ENCODE data around the gene JDP2. TPM values are rescaled to one million over a fixed set of nuclear protein-coding genes. Genes with fewer than 3 reads are reported as not detected.
A peak's percentile ranks its signal among the peaks of the same experiment; 100 is the strongest.

Gene JDP2
- total RNA-seq, 1 experiment from 2014 or later, result 22.8 TPM

GRCh38 chr14:75489480-75489837 lies 61.6 kb downstream of the JDP2 start:
- no peak overlapping the region for H4K91ac ChIP-seq (ENCODE audit: insufficient read length, low read depth, low read length)
- H2BK20ac ChIP-seq (ENCODE audit: low read depth, low read length, poor library complexity, severe bottlenecking), result no peak overlapping the region
- Mint-ChIP-seq H3K9me3 (no peaks in the 10 kb centered on the region), H3K27me3 (ENCODE audit: low read depth) (no peaks in the 10 kb centered on the region; the same call in none of the 2 replicates), H3K4me3 (peak overlapping the region in 1 of 2 experiments; percentile 32; a peak in 1 of 5 replicates), H3K4me1 (peaks cover 2 to 3% of the 10 kb centered on the region in 2 experiments; a peak in 2 of 4 replicates), H3K27ac (no peak overlapping the region), H3K36me3 (ENCODE audit: insufficient read depth in 1 of 3, low read depth in 3 of 3) (no peaks in the 10 kb centered on the region)
- H3K56ac ChIP-seq (ENCODE audit: insufficient read length, low read depth, low read length), result no peak overlapping the region
- no peak overlapping the region for H3K4me2 ChIP-seq (ENCODE audit: insufficient read depth, insufficient read length, low read length)
- H3K18ac ChIP-seq (ENCODE audit: insufficient read length, low read depth, low read length), result no peak overlapping the region
- DNase-seq, result no peak
- no peak overlapping the region for H2BK120ac ChIP-seq (ENCODE audit: low read depth, low read length, poor library complexity, severe bottlenecking)
- no peaks in the 10 kb centered on the region for H3K23me2 ChIP-seq (ENCODE audit: insufficient read length, low read depth, low read length, poor library complexity, severe bottlenecking)
- no CpG with 5 or more reads among the region's 6 CpGs for WGBS (ENCODE audit: extremely low coverage, insufficient read length, low lambda C conversion rate)
- H3K79me2 ChIP-seq (ENCODE audit: insufficient read depth, low read length), result no peaks in the 10 kb centered on the region
- H3K27ac ChIP-seq (ENCODE audit: insufficient read length, low read depth, low read length), result no peak overlapping the region
- no peak for TF ChIP-seq CTCF (conservative IDR thresholded peaks at IDR 0.05)
- H3K79me1 ChIP-seq (ENCODE audit: insufficient read depth, low read depth, low read length, poor library complexity, severe bottlenecking), result no peaks in the 10 kb centered on the region
- H4K20me1 ChIP-seq (ENCODE audit: control insufficient read depth, insufficient read depth, insufficient read length), result no peaks in the 10 kb centered on the region
- H3K23ac ChIP-seq (ENCODE audit: insufficient read length, low read depth, low read length), result no peak overlapping the region
- no peak overlapping the region for H2AK5ac ChIP-seq (ENCODE audit: insufficient read length, low read length)
- no peaks in the 10 kb centered on the region for H3K27me3 ChIP-seq (ENCODE audit: insufficient read depth, low read length)
- no peak overlapping the region for H4K8ac ChIP-seq (replicated peaks; ENCODE audit: insufficient read length, low read depth, low read length)
- H3K9ac ChIP-seq (ENCODE audit: extremely low read depth, insufficient read length, low read length), result no peak overlapping the region
- no peak overlapping the region for H4K5ac ChIP-seq (ENCODE audit: insufficient read length, low read depth, low read length)
- no peak overlapping the region for H2BK15ac ChIP-seq (ENCODE audit: low read depth, low read length)
- H3K4me1 ChIP-seq (ENCODE audit: insufficient read depth, low read length), result no peaks in the 10 kb centered on the region
- no peak overlapping the region for H3T11ph ChIP-seq (ENCODE audit: low read length)
- no peaks in the 10 kb centered on the region for H3K9me3 ChIP-seq (ENCODE audit: control insufficient read depth, low read depth, low read length)
- H2AFZ ChIP-seq (ENCODE audit: low read length), result no peak overlapping the region
- no peak overlapping the region for H3K14ac ChIP-seq (ENCODE audit: insufficient read depth, low read length)
- H2BK5ac ChIP-seq (ENCODE audit: insufficient read length, low read length), result no peak overlapping the region
- H2BK12ac ChIP-seq (ENCODE audit: insufficient read length, low read depth, low read length), result no peak overlapping the region
- H3K4ac ChIP-seq (ENCODE audit: low read depth, low read length), result no peak overlapping the region
